Inferior parietal cortex (tissue), 1 donor: ENCODE data around the gene ANK3.
A peak's percentile ranks its signal among the peaks of the same experiment; 100 is the strongest.

Experiments used
- DNase-seq: peaks from one replicate; pipeline ENCODE4 v3.0.0-alpha.2; 2016; ENCODE audit errors: extremely low spot score

The ANK3 gene

DNA sequence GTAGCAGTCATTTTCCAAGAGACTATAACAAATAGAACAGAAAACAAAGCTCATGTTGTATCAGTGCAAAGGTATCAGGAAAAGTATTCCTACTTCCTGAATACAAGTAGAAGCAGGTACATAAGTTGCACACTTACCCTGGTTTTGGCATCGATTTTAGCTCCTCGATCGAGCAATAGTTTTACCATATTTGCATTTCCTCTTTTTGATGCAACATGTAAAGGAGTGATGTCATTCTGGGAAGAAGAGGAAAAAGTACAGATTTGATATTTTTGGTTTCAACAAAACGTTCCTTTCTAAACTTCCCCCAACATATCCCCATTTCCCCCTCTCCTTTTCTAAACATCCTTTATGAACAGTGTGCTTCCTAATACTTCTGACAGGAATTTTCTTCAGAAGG, 155.1 kb downstream of the ANK3 start:
- DNase-seq, result no peak

DNA sequence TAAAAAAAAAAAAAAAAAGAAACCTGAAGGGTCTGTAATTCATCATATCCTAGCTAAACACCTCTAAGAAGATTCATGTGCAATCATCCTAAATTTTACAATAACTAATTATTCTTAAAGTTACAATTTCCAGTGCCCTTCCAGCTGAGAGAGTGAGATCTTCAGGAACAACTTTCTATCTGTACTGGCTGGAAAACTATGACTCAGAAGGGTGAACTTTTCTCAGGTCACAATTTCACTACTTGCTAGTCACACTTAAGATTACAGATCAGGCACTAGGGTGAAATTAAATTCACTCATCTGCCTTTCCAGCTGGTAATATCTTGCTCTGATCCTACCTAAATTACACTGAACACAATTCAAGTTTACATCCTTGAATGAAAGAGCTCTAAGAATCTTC, 158.8 kb downstream of the ANK3 start:
- no peak for DNase-seq

DNA sequence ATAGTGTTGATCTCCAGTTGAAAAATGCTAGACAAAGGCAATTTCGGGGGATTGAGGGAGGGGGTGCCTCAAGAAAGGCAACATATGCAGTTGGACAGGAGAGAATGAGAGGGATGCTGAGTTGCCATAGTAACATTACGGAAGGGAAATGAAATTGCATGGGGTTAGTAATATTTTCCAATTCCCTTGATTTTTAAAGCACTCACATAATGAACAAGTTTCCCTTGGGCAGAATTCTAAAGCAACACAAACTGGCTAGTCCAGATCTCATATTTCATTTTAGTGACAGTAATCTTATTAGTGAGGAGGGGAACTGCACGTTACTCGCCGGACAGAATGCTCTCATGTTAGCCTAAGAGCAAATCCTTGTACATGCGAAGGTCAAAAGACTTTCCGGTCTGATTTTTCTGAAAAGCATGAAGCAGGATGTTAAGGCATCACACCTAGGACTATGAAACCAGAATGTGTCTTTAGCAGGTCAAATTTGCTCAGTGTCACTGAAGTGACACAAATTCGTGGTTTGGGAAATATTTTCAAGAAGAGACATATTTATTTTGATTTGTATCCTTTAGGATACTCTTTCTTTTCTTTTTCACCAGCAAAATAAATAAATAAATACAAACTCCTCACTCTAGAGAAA, 165.5 kb downstream of the ANK3 start:
- DNase-seq, result no peak

DNA sequence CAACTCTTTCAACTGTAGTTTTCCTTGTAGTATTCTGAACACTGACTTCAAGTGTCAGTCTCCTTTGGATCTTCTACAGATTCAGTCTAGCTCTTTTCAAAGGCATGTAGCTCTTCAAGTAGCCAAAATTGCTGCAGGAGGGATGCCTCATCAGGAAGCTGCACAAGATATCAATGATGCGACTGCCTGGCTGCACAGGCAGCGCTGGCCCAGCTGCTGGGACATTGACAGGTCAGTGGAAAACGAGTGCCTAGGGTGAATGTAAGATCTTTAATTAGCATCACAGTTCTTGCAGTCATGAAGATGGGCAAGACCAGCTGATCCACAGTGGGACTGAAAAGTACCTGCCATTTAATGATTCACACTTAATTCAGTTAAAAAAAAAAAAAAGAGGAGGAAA, 167.6 kb downstream of the ANK3 start:
- DNase-seq, result no peak

GRCh38 chr10:60212195-60212594, 177.5 kb downstream of the ANK3 start:
- DNase-seq, result no peak

GRCh38 chr10:60209874-60210570, 179.7 kb downstream of the ANK3 start:
- DNase-seq, result no peak

DNA sequence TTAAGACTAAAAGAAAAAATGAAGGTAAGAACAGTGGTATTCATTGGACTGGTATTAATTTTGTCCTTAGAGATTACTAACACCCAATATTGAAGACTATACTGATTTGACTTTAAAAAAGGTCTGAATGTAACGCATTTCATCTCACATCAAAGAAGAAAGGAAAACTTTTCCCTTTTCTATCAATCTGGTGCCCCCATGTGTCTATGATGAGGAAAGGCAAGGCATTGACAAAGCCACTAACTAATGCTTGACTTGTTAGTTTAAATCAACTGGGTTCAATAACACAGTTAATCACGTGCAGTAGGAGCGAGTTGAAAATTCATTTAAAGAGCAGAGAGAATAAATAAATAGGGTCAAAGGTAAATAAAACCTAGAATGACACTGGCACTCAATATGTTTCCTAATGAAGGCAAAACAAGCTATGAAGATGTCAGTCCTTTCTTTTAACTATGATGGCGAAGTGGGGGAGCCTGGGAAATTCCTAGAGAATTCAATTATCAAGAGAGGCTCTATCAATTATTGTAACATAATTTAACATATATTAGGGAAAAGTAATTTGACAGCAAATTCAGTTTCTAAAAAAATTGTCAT, 180.9 kb downstream of the ANK3 start:
- peak; percentile 75 for DNase-seq

GRCh38 chr10:60207894-60208293, 181.8 kb downstream of the ANK3 start:
- no peak for DNase-seq

- no peak for DNase-seq
These were observed 182.9 kb downstream of the ANK3 start for GRCh38 chr10:60206735-60207134.

GRCh38 chr10:60205741-60206140, 183.9 kb downstream of the ANK3 start:
- DNase-seq, result no peak

DNA sequence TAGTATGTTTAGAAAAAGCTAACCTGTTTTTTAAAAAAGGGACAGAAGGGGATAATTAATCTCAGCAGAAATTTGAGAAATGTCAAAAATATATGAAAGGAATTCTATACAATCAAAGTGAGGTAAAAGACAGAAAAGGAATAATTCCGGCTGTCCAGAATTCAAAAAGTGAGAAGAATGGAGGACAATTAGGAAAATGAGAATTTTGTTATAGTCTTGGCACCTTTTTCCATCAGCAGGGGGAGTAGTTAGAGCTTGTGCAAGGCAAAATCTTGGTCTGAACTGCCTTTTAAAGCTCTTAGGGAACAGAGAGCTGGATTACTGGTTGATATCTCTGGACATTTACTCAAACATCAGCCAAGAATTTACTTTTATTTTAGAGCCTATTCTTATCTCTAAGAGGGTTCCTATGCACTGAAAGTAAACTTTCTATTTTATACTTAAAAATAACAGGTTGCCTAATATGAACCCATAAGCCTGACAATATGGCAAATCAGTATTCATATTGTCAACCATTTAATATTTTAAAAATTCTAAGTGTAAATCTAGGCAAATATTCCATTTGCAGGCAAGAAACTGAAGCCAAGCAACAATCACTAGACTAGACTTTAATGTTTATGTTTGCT, 185.6 kb downstream of the ANK3 start:
- peak; percentile 76 for DNase-seq

GRCh38 chr10:60200682-60201053, 189.0 kb downstream of the ANK3 start:
- DNase-seq, result no peak

GRCh38 chr10:60200012-60200681, 189.5 kb downstream of the ANK3 start:
- no peak for DNase-seq

DNA sequence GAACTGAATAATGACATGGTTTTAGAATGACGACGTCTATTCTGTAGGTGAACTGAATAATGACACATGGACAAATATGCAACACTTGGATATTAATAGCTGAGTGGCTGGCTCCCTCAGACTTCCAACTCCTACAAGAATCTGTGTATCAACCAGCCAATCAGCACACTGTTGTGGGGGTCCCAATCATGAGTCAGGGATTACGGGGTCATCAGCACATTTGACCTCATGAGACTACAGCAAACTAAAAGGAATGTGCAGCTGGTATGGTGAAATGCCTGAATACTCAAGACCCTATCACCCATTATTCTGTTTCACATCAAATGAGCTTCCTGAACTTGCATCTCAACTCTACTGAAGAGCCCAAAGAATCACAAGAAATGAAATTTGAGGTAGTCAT, 192.5 kb downstream of the ANK3 start:
- no peak for DNase-seq

- DNase-seq, result no peak
These were observed 195.3 kb downstream of the ANK3 start for GRCh38 chr10:60194421-60194820.

DNA sequence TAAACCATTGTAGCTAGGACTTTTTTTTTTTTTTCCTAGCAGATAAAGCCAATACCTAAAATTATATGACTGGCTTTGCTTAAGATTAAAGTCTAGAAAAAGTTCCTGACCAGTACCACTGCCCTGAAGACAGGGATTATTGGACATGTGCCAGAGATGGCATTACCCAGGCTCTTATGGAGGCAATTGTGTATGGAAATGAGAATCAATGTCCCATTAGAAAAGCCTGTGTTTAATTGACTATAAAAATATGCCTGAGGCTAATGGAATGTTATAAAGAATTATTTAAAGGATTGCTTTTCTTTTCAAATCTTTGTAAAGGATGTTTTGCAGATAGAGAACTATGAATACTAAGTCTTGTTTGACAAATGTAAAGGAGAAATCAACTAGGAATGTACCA, 196.7 kb downstream of the ANK3 start:
- DNase-seq, result no peak

DNA sequence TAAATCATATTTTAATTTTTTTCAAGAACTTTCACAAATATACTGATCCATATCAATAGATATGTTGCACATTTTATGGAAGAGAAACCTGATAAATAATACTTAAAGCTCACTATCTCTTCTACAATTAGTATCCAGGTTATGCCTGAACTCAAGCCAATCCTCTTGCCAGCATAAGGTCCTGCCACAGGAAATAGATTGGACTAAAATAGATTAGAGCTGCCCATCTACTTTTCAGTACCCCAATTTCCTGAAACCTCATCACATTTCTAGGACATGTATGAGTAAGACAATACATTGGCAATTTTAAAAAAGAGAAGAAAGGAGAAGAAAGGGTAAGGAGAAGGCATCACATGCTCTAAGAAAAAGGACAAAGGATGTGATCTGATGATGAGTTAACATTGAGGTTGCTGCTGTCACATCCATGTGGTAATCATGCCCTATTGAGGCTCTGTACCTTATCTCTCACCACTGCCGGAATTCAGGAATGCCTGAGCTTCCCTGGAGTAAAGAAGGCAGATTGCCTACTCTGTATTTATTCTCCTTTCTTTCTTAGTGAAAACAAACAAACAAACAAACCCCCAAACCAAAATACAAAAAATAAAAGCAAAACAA, 199.7 kb downstream of the ANK3 start:
- DNase-seq, result no peak

GRCh38 chr10:60188548-60188947, 201.1 kb downstream of the ANK3 start:
- no peak for DNase-seq

DNA sequence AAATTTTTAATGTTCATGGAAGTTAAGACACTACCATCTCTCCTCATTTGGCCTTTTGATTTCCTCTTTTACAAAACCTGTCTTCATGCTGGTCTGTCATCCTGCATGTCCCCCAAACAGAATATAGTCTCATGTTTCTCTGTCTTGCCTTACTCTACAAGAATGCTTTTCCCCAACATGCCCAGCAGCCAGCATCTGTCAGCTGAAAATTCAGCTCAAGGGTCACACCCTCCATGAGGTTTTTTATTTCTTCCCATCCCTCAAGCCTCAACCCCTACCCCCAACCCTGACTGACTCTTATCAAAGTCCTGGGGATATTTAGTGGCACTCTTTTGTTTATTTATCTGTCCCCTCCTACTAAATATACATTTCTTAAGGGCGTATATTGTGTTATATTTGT, 202.0 kb downstream of the ANK3 start:
- no peak for DNase-seq

- DNase-seq, result peak; percentile 71
These were observed 203.2 kb downstream of the ANK3 start for GRCh38 chr10:60186315-60187071.

DNA sequence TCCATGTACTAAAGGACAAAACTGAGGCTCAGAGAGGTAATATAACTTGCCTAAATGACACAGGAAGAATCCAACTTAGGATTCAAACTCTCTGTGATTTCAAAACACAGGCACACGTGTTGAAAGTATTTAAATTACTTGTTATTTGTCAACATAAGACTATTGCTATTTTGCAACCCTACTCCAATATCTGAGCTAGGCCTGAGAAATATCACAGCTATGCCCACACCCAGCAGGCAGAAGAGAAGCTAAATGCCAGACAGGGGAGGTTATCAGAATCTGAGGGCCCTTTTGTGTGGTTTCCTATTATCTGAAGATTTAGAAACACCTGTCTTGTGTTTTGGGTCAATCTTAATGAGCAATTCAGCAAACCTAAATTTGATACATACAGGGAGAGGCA, 204.3 kb downstream of the ANK3 start:
- no peak for DNase-seq
